GM10266 (cell line): ENCODE measurements around the gene TSC22D3.

Experiments used
- DNase-seq: peaks from one replicate; pipeline ENCODE4 v3.0.0; 2012; ENCODE audit errors: extremely low spot score
- CTCF ChIP-seq: IDR thresholded peaks from 2 replicates; pipeline ENCODE4 v1.5.1; 2012; ENCODE audit warnings: mild to moderate bottlenecking, low read depth; ENCODE audit not compliant: control insufficient read depth, insufficient read depth; ENCODE audit errors: missing control alignments

TSC22D3 gene

GRCh38 chrX:107739541-107739940 is 36.0 kb downstream of the TSC22D3 start:
- no peak for DNase-seq
- no peak for TF ChIP-seq CTCF

- TF ChIP-seq CTCF, result no peak
- DNase-seq, result no peak
Observed at GRCh38 chrX:107738768-107739167, 36.8 kb downstream of the TSC22D3 start.

GRCh38 chrX:107738272-107738671 is 37.3 kb downstream of the TSC22D3 start:
- DNase-seq, result no peak

GRCh38 chrX:107736781-107737531 is 38.6 kb downstream of the TSC22D3 start:
- DNase-seq, result no peak
- no peak for TF ChIP-seq CTCF

More at GRCh38 chrX:107738272-107738671, 37.3 kb downstream of the TSC22D3 start:
- no peak for TF ChIP-seq CTCF

GRCh38 chrX:107734646-107735045 is 40.9 kb downstream of the TSC22D3 start:
- no peak for DNase-seq
- no peak for TF ChIP-seq CTCF

- DNase-seq, result no peak
- no peak for TF ChIP-seq CTCF
Observed at GRCh38 chrX:107733686-107734085, 41.9 kb downstream of the TSC22D3 start.

GRCh38 chrX:107731831-107732502 is 43.6 kb downstream of the TSC22D3 start:
- DNase-seq, result no peak
- TF ChIP-seq CTCF, result no peak
